Measurements from ENCODE around the gene TRIM62.

- TF ChIP-seq, protein P1, sequence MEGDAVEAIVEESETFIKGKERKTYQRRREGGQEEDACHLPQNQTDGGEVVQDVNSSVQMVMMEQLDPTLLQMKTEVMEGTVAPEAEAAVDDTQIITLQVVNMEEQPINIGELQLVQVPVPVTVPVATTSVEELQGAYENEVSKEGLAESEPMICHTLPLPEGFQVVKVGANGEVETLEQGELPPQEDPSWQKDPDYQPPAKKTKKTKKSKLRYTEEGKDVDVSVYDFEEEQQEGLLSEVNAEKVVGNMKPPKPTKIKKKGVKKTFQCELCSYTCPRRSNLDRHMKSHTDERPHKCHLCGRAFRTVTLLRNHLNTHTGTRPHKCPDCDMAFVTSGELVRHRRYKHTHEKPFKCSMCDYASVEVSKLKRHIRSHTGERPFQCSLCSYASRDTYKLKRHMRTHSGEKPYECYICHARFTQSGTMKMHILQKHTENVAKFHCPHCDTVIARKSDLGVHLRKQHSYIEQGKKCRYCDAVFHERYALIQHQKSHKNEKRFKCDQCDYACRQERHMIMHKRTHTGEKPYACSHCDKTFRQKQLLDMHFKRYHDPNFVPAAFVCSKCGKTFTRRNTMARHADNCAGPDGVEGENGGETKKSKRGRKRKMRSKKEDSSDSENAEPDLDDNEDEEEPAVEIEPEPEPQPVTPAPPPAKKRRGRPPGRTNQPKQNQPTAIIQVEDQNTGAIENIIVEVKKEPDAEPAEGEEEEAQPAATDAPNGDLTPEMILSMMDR (conservative IDR thresholded peaks at IDR 0.05 in 1 of 2, IDR thresholded peaks at IDR 0.05 in 1 of 2; ENCODE audit: extremely low read depth in 1 of 2, insufficient read depth in 1 of 2, low read depth in 1 of 2, low read length in 2 of 2) = no peak
- TF ChIP-seq EZH2 (IDR thresholded peaks at IDR 0.05; ENCODE audit: borderline replicate concordance, low read length) = no peak
Observed at GRCh38 chr1:33185541-33185940, 3.7 kb upstream of the TRIM62 start.
